IPS-NIHi7 (cell line): ENCODE measurements around the gene HES5.

Experiments used
- DNase-seq: peaks from one replicate; pipeline ENCODE4 v3.0.0; 2012; ENCODE audit warnings: mixed read lengths; ENCODE audit errors: extremely low spot score

Gene HES5

DNA sequence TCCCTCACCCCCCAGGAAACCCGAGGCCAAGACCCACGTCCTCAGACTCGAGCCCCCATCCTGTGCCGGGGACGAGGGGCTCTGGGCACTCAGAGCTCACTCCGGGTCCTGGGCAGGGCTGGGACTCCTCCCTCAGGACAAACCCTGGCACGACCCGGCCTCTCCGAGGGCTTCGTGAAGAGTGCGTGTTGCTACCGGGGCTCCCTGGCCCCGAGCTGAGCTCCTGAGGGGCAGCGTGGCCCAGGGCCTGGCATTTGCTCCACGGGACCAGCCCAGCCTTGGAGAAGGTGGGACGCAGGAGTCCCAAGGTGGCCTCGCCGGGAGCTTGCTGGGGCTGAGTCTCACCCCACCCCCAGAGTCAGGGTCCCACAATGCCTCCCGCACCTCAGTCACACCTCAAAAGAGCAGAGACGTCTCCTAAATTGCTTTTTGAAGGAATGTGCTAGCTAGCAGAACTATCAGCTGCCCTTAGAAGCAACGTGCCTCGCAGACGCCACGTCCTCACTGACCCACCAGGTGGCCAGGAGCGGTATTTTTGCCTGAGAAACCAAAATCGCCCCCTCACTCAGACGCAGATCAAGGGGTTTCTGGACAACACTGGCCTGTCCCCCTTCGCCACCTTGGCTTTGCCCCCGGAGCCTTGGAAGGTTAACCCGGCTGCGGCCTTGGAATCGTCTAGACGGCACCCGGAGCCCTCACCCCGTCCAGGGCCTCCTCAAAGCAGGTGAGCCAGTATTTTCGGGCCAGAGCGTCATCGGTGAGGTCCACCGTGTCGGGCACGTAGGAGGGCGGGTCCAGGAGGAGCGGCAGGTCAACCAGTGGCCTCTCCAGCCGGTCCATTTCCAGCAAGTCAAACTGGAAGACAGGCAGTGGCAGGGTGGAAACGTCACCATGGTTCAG, 14.9 kb downstream of the HES5 start:
- DNase-seq, result no peak

DNA sequence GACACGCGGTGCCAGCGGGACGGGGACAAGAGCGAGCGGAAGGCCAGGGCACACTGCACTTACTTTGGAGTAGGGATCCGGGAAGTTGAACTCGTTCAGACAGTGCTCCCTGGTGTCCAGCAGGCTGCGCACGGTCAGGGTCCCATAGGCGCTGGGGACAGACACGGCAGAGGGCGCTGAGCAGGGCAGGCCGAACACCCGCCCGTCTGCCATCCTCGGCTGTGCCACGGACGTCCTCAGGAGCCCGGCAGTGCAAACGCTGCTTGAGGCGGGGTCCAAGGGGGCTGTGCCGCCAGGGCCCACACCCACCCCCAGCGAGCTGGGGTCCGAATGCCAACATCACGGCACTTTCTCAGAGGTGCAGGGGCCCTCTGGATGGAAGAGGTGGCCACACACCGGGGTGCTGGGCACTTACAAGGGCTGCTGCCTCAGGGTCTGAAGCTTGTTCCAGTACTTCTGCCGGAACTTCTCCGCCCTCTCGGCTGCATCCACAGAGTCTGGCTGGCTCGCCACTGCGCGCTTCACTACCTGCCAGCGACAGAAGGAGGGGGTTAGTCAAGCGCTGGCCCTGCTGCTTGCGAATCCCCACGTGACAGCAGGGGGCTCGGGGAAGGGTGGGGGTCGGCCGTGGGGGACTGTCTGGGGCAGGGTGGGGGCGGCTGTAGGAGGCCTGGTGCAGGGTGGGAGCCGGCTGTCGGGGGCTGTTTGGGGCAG, 16.0 kb downstream of the HES5 start:
- no peak for DNase-seq

- no peak for DNase-seq
Measured at GRCh38 chr1:2512862-2513421, 17.1 kb downstream of the HES5 start.

GRCh38 chr1:2510366-2511155, 19.5 kb downstream of the HES5 start:
- DNase-seq, result no peak

DNA sequence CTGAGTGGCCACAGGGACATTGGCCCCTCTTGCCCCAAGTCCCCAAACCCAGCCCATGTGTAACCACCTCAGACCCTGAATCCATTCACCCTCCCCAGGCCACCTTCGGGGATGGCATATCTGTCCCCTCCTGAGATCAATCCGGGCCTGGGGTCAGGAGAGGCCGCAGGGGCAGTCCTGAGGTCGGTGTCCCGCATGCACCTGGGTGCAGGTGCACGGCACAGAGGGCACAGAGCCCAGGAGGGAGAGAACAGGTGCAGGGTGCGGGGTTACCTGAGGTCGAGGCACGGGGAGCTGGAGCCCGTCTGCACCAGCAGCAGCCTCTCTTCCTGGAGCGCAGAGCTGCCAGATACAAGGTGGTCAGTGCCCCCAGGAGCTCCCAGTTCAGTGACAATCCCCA, 20.5 kb downstream of the HES5 start:
- no peak for DNase-seq

DNA sequence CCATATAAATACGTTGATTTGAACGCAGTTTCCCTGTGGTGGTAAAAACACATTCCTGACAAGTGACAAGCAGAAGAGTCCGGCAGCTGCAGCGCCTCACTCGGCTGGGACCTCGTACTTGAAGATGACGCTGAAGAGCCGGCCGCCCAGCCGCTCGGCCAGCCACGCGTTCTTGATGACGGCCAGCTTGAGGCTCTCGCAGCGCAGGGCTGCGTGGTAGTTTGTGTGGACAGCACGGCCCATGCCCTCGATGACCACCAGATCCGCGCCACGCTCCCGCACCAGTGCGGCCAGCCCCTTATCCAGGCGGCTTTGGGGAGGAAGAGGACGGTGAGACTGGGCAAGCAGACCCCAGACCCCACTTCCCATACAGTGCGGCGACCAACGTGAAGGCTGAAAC, 21.3 kb downstream of the HES5 start:
- DNase-seq, result no peak

GRCh38 chr1:2508180-2508579, 21.9 kb downstream of the HES5 start:
- DNase-seq, result no peak

DNA sequence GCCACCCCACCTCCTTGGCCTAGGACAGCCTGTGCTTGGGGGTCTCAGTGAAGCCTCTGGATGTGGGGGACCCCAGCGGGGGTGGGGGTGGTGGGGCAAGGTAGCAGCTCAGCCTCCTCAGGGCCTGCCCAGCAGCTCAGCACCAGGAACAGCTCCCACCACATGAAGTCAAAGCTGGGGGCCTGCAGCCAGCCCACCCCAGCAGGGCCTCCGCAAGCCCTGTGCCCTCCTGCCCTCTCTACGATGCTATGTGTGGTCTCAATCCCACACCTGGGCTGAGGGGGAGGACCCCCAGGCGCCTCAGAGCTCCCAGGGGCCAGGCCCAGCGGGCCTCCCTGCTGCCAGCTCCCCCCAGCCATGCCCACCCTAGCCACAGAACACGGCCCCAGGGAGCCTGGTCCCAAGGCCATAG, 22.3 kb downstream of the HES5 start:
- DNase-seq, result no peak

DNA sequence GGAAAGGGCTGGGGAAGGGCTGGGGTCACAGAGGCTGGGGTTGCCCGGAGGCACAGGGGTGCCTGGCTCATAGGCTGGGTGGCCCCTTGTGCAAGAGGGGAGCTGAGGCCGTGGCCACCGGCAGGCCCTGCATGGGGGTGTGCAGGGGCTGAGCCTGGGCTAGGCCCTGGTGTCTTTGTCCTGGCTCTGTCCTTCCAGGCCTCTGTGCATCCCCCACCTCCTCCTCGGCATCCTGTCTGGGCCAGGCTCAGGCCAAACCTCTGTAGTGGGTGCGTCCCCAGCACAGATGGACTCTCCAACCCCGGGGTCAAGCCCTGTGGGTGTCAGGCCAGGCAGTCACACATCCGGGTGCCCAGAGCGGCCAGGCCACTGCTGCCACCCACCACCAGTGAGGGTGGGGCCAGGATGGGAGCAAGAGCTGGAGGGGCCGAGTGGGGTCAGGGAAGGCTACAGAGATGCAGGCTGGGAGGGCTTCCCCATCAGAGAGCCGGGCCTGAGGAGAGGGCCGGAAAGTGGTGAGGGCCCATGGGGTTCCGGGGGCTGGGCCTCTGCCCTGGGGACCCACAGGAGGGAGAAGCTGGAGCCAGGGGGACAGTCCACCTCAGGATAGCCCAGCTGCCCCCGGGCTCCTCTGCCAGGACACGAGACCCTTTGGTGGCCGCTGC, 23.0 kb downstream of the HES5 start:
- no peak for DNase-seq

GRCh38 chr1:2506007-2506860, 23.8 kb downstream of the HES5 start:
- no peak for DNase-seq

DNA sequence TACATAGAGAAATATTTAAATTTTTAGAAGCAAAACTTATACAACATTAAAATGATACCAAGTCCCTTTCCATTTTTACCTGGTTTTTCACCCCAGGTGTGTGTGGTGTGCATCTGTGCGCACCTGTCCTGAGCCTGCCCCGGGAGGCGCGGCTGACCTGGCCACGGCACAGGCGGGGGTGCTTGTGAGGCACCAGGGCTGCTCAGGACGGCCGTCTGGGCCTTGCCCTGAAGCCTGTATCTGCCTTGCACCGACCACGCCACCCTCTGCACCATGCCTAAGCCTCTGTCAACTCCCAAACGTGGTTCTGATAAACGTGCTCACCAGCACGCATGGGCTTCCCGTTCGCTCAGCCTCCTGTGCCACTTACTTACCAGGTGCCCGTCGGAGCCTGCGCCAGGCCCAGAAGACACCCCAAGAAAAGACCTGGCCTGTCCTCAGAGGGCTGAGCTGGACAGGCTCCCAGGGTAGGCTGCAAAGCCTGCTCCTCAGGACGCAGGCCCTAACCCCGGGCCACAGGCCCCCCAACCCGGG, 24.5 kb downstream of the HES5 start:
- no peak for DNase-seq

DNA sequence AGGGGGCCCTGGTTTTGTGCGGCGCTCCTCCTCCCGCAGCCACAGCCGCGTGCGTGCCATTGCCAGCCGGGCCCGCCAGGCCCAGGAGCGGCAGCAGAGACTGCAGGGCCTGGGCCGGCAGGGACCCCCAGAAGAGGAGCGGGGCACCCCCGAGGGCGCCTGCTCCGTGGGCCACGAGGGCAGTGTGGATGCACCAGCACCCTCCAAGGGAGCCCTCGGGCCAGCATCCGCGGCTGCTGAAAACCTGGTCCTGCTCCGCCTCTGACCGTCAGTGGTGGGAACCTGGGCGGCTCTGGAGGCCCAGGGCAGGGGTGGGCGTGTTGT, 25.2 kb downstream of the HES5 start:
- no peak for DNase-seq

DNA sequence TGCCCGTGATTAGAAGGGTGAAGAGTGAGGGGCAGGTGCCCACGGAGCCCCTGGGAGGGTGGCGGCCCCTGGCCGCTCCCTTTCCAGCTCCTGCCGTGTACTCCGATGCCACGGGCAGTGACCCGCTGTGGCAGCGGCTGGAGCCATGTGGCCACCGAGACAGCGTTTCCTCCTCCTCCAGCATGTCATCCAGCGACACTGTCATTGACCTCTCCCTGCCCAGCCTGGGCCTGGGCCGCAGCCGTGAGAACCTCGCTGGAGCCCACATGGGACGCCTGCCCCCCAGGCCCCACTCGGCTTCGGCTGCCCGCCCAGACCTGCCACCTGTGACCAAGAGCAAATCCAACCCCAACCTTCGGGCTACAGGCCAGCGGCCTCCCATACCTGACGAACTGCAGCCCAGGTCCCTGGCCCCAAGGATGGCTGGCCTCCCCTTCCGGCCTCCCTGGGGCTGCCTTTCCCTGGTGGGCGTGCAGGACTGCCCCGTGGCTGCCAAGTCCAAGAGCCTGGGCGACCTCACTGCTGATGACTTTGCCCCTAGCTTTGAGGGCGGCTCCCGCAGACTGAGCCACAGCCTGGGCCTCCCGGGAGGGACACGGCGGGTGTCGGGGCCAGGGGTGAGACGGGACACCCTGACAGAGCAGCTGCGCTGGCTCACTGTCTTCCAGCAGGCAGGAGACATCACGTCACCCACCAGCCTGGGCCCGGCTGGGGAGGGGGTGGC, 25.7 kb downstream of the HES5 start:
- no peak for DNase-seq

DNA sequence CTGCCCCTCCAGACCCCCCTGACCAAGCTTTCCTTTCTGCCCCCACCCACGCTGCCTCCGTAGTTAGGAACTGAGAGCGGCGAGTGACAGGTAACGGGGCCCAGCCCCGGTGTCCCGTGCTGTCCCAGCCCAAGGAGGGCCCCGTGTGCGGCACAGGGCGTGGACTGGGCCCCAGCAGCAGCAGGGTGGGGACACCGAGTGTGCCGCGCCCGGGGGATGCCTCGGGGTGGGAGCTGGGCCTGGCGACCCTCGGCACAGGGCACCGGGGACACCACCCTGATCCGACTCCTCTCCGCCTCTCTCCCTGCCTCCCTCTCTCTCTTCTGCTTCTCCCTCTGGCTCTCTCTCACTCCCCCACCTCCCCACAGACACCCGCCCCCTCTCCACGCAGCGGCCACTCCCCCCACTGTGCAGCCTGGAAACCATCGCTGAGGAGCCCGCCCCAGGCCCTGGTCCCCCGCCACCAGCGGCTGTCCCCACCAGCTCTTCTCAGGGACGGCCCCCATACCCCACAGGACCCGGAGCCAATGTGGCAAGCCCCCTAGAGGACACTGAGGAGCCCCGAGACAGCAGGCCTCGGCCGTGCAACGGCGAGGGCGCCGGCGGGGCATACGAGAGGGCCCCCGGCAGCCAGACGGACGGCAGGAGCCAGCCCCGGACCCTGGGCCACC, 26.4 kb downstream of the HES5 start:
- no peak for DNase-seq

GRCh38 chr1:2502661-2503553, 27.2 kb downstream of the HES5 start:
- no peak for DNase-seq

DNA sequence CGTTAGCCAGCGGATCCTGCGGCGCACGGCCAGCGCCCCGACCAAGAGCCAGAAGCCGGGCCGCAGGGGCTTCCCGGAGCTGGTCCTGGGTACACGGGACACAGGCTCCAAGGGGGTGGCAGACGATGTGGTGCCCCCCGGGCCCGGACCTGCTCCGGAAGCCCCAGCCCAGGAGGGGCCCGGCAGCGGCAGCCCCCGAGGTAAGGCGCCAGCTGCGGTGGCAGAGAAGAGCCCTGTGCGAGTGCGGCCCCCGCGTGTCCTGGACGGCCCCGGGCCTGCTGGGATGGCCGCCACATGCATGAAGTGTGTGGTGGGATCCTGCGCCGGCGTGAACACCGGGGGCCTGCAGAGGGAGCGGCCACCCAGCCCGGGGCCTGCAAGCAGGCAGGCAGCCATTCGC, 27.9 kb downstream of the HES5 start:
- no peak for DNase-seq

GRCh38 chr1:2501820-2502119, 28.3 kb downstream of the HES5 start:
- DNase-seq, result no peak

DNA sequence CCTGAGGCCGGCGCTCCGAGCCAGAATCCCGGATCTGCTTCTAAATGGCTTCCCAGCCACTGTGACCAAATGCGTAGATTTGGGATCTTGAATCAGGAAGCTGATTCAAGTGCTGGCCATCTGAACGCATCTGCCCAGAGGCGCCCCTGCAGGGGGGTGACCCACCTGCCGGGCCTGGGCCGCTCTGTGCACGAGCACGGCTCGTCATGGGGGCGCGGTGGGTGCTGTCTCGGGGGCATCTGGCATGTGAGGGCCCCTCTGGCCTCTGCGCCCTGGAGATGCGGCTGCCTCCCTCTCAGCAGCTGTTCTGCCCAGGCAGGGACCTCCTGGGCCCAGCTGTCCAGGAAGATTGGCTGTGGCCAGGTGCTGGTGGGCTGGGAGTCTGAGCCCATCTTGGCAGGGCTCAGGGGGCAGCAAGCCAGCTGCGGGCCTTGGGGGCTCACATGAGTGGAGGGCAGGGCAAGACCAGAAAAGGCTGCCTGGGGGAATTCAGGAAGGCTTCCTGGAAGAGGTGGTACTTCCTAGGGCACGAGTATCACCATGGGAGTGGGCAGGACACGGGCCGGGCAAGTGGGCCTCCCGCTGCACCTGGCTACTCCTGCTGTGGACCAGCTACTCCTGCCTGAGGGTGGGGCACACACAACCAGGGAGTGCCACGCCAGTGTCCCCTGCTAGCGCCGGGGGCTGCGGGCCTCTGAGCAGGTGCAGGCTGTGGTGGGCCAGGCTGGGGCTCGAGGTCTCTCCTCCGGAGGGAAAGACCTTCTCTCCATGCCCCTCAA, 28.8 kb downstream of the HES5 start:
- no peak for DNase-seq
